ENCODE results near the gene TMEM39B.
"Not testable (repeated sequence)": the region's sequence is repeated elsewhere in the genome, so short reads cannot be mapped to it uniquely, and the experiment has no call there.

Gene TMEM39B

DNA sequence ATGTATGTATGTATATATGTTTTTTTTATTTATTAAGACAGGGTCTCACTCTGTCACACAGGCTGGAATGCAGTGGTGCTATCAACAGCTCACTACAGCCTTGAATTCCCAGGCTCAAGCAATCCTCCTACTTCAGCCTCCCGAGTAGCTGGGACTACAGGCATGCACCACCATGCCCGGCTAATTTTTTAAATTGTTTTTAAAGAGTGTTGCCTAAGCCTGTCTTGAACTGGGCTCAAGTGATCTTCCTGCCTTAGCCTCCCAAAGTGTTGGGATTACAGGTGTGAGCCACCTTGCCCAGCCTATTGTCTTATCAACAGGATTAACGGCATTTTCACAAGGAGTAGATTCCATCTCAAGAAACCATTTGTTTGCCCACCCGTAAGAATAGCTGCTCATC lies 40.7 kb downstream of the TMEM39B start:
- H3K36me3 ChIP-seq (ENCODE audit: control insufficient read depth, insufficient read depth, low read length, severe bottlenecking); H3K27me3 ChIP-seq (replicated peaks; ENCODE audit: control insufficient read depth, insufficient read depth, low read length); H3K9me3 ChIP-seq (ENCODE audit: control insufficient read depth, low read length); H3K9ac ChIP-seq (ENCODE audit: low read length); H3K4me3 ChIP-seq (ENCODE audit: low read length); DNase-seq (ENCODE audit: low read depth): not testable (repeated sequence)
- H3K4me1 ChIP-seq (ENCODE audit: control insufficient read depth, insufficient read depth, low read length) = peaks cover 43% of the 10 kb centered on the region

DNA sequence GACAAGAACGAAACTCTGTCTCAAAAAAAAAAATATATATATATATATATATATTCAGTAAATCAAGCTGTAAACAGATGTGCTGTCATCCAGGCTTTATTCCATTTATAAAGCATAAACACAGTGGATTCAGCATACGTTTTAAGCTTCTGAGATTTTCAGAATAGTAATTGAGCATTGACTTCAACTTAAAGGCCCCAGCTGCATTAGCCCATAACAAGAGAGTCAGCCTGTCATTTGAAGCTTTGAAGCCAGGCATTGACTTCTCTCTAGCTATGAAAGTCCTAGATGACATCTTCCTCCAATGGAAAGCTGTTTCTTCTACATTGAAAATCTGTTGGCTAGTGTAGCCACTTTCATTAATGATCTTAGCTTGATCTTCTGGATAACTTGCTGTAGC lies 41.7 kb downstream of the TMEM39B start:
- no peaks in the 10 kb centered on the region for H3K27me3 ChIP-seq (replicated peaks; ENCODE audit: control insufficient read depth, insufficient read depth, low read length)
- no peak overlapping the region for H3K4me3 ChIP-seq (ENCODE audit: low read length)
- H3K9ac ChIP-seq (ENCODE audit: low read length) = no peak overlapping the region
- H3K9me3 ChIP-seq (ENCODE audit: control insufficient read depth, low read length) = no peaks in the 10 kb centered on the region
- no peaks in the 10 kb centered on the region for H3K36me3 ChIP-seq (ENCODE audit: control insufficient read depth, insufficient read depth, low read length, severe bottlenecking)
- H3K4me1 ChIP-seq (ENCODE audit: control insufficient read depth, insufficient read depth, low read length) = peaks cover 43% of the 10 kb centered on the region
- DNase-seq (ENCODE audit: low read depth) = no peak

DNA sequence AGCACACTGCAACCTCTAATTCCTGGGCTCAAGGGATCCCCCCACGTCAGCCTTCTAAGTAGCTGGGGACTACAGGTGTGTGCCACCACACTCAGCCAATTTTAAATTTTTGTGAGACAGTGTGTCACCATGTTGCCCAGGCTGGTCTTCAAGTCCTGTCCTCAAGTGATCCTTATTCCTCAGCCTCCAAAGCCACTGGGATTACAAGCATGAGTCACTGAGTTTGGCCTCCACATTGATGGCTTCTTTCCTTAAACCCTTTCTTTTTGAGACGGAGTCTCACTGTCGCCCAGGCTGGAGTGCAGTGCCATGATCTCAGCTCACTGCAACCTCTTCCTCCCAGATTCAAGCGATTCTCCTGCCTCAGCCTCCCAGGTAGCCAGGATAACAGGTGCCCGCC lies 42.8 kb downstream of the TMEM39B start:
- DNase-seq (ENCODE audit: low read depth) = no peak
- H3K36me3 ChIP-seq (ENCODE audit: control insufficient read depth, insufficient read depth, low read length, severe bottlenecking) = no peaks in the 10 kb centered on the region
- H3K27me3 ChIP-seq (replicated peaks; ENCODE audit: control insufficient read depth, insufficient read depth, low read length) = no peaks in the 10 kb centered on the region
- peaks cover 33% of the 10 kb centered on the region for H3K4me1 ChIP-seq (ENCODE audit: control insufficient read depth, insufficient read depth, low read length)
- no peak overlapping the region for H3K4me3 ChIP-seq (ENCODE audit: low read length)
- no peak overlapping the region for H3K9ac ChIP-seq (ENCODE audit: low read length)
- H3K9me3 ChIP-seq (ENCODE audit: control insufficient read depth, low read length) = no peaks in the 10 kb centered on the region

DNA sequence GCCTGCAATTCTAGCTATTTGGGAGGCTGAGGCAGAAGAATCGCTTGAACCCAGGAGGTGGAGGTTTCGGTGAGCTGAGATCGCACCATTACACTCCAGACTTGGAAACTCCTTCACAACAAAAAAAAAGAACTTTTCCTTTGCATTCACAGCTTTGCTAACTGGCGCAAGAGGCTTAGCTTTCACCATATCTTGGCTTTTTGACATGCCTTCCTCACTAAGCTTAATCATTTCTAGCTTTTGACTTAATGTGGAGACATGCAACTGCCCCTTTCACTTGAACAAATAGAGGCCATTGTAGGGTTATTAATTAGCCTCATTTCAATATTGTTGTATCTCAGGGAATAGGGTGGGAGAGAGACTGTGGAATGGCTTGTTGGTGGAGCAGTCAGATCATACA lies 43.8 kb downstream of the TMEM39B start:
- Histone ChIP-seq H3K9me3 (ENCODE audit: control insufficient read depth, low read length) (no peaks in the 10 kb centered on the region), H3K4me3 (ENCODE audit: low read length) (peak overlapping the region; percentile 37), H3K9ac (ENCODE audit: low read length) (no peak overlapping the region), H3K27me3 (replicated peaks; ENCODE audit: control insufficient read depth, insufficient read depth, low read length) (no peaks in the 10 kb centered on the region), H3K4me1 (ENCODE audit: control insufficient read depth, insufficient read depth, low read length) (peaks cover 29% of the 10 kb centered on the region), H3K36me3 (ENCODE audit: control insufficient read depth, insufficient read depth, low read length, severe bottlenecking) (no peaks in the 10 kb centered on the region)
- peak; percentile 36 for DNase-seq (ENCODE audit: low read depth)

DNA sequence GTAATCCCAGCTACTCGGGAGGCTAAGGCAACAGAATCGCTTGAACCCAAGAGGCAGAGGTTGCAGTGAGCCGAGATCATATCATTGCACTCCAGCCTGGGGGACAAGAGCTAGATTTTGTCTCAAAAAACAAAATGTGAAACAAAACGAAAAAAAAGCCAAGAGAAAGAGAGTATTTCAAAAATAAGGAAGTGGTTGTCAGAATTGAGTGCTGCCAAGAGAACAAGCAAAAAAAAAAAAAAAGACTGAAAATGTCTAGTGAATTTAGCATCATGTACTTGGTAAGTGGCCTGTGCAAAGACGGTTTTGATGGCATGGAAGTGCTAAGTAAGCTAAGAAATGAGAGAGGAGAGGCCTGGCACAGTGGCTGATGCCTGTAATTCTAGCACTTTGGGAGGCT lies 49.4 kb downstream of the TMEM39B start:
- Histone ChIP-seq H3K4me3 (ENCODE audit: low read length) (no peak overlapping the region), H3K36me3 (ENCODE audit: control insufficient read depth, insufficient read depth, low read length, severe bottlenecking) (no peaks in the 10 kb centered on the region), H3K9me3 (ENCODE audit: control insufficient read depth, low read length) (no peaks in the 10 kb centered on the region), H3K27me3 (replicated peaks; ENCODE audit: control insufficient read depth, insufficient read depth, low read length) (no peaks in the 10 kb centered on the region), H3K9ac (ENCODE audit: low read length) (no peak overlapping the region), H3K4me1 (ENCODE audit: control insufficient read depth, insufficient read depth, low read length) (peaks cover 14% of the 10 kb centered on the region)
- DNase-seq (ENCODE audit: low read depth) = no peak

DNA sequence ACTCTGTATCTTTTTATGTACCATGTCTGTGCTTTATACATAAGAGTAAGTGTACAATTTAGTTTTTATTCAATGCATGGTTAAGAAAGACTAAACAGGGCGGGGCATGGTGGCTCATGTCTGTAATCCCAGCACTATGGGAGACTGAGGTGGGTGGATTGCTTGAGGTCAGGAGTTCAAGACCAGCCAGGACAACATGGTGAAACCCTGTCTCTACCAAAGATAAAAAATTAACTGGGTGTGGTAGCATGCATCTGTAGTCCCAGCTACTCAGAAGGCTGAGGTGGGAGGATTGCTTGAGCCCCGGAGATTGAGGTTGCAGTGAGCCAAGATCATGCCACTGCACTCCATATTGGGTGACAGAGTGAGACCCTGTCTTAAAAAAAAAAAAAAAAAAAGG lies 50.6 kb downstream of the TMEM39B start:
- H3K36me3 ChIP-seq (ENCODE audit: control insufficient read depth, insufficient read depth, low read length, severe bottlenecking); H3K9me3 ChIP-seq (ENCODE audit: control insufficient read depth, low read length); H3K9ac ChIP-seq (ENCODE audit: low read length); H3K4me3 ChIP-seq (ENCODE audit: low read length); H3K27me3 ChIP-seq (replicated peaks; ENCODE audit: control insufficient read depth, insufficient read depth, low read length); DNase-seq (ENCODE audit: low read depth): not testable (repeated sequence)
- H3K4me1 ChIP-seq (ENCODE audit: control insufficient read depth, insufficient read depth, low read length) = peaks cover 14% of the 10 kb centered on the region

DNA sequence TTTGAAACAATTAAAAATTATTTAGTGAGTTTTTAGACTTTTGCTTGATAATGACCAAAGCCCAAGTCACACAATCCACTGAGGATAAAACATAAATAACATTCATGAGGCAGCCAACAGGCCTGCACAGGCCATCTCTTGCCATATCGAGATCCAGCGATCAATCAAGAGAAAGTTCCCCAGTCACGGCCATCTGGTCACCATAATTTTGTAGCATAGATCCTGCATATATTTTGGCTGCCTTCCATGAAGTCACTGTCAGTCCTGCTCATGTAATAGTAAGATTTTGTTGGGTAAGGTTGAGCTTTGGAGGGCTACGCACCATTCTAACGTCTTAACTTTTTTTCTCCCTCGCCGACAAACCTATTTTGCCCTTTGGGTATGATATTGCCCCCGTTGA lies 52.6 kb downstream of the TMEM39B start:
- no peak overlapping the region for H3K9ac ChIP-seq (ENCODE audit: low read length)

DNA sequence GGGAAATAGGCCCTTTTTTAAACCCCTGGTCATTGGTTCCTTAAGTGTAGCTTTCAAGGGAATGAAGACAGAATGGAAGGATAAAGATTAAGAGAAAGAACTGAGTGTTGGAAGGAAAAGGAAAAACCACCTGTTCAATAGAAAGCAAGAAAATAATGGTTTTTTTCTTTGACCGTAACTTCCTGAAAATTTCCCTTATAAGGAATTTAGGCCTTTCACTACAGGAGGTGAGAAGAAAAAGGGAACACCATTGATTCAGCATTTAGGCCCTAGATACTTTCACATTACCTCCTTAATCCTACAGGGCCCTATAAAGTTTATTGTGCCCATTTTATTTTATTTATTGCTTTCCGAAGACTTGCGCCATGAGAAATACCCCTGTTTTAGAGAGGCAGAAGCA lies 54.0 kb downstream of the TMEM39B start:
- Histone ChIP-seq H3K4me3 (ENCODE audit: low read length) (no peak overlapping the region), H3K4me1 (ENCODE audit: control insufficient read depth, insufficient read depth, low read length) (peaks cover 6% of the 10 kb centered on the region), H3K36me3 (ENCODE audit: control insufficient read depth, insufficient read depth, low read length, severe bottlenecking) (peaks cover 3% of the 10 kb centered on the region), H3K27me3 (replicated peaks; ENCODE audit: control insufficient read depth, insufficient read depth, low read length) (no peaks in the 10 kb centered on the region), H3K9me3 (ENCODE audit: control insufficient read depth, low read length) (no peaks in the 10 kb centered on the region), H3K9ac (ENCODE audit: low read length) (no peak overlapping the region)
- DNase-seq (ENCODE audit: low read depth) = no peak

More for the DNA sequence above, 52.6 kb downstream of the TMEM39B start:
- Histone ChIP-seq H3K36me3 (ENCODE audit: control insufficient read depth, insufficient read depth, low read length, severe bottlenecking) (peaks cover 3% of the 10 kb centered on the region), H3K27me3 (replicated peaks; ENCODE audit: control insufficient read depth, insufficient read depth, low read length) (no peaks in the 10 kb centered on the region), H3K9me3 (ENCODE audit: control insufficient read depth, low read length) (no peaks in the 10 kb centered on the region), H3K4me3 (ENCODE audit: low read length) (no peak overlapping the region), H3K4me1 (ENCODE audit: control insufficient read depth, insufficient read depth, low read length) (peaks cover 14% of the 10 kb centered on the region)
- DNase-seq (ENCODE audit: low read depth) = no peak

DNA sequence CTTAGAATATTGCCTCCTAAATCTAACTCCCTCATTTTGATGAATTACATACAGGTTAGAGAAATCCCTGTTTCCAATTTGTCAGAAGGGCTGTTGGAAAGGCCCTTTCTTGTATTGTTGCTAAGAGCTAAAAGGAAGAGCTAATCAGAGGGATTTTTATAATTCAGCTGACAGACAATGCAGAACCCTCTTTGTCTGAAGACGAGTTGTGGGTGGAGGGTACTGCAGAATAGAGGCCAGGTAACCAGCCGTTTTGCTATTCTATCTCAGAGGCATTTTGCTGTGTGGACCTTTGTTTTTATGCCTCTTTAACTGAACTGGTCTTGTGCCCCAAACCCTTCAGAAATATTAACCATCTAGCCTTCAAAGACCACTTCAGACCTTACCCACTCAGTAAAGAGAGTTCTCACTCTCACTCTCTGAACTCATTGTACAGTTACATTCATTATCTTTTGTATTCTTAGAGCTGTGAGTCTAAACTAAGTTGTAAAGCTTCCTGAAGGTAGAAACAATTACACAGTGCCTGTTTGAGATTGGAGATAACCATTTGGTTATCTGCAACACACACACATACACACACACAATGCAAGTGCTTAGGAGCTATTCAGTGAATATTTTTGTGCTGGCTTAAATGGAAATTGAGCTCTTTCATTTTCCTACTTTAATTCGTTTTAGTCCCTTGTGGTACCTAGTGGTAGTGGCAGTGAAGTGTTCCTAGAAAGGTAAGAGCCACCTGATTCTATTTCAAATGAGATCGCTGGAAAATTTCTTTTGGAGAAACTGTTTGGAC lies 54.9 kb downstream of the TMEM39B start:
- Histone ChIP-seq H3K9ac (ENCODE audit: low read length) (no peak overlapping the region), H3K9me3 (ENCODE audit: control insufficient read depth, low read length) (no peaks in the 10 kb centered on the region), H3K36me3 (ENCODE audit: control insufficient read depth, insufficient read depth, low read length, severe bottlenecking) (peaks cover 3% of the 10 kb centered on the region), H3K27me3 (replicated peaks; ENCODE audit: control insufficient read depth, insufficient read depth, low read length) (no peaks in the 10 kb centered on the region), H3K4me3 (ENCODE audit: low read length) (no peak overlapping the region), H3K4me1 (ENCODE audit: control insufficient read depth, insufficient read depth, low read length) (no peaks in the 10 kb centered on the region)
- DNase-seq (ENCODE audit: low read depth) = no peak

DNA sequence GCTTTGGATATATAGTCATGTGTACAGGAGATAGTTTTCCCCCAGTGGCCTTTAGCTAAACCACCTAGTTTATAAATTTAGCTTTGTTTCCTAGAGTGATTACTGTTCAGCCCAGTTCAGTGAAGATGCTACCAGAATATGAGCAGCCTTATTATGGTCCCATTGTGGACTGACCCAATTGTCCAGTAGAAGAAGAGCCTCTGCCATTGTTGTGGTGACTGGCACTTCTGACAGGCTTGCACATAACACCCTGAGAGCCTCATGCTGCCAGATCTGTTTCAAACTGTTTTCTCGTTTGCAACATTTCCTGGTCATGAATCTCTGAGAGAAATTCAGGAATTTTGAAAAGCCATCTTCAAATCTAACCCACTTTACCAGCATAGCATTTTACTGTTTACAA lies 55.7 kb downstream of the TMEM39B start:
- H3K4me3 ChIP-seq (ENCODE audit: low read length) = no peak overlapping the region
- H3K36me3 ChIP-seq (ENCODE audit: control insufficient read depth, insufficient read depth, low read length, severe bottlenecking) = peaks cover 3% of the 10 kb centered on the region

DNA sequence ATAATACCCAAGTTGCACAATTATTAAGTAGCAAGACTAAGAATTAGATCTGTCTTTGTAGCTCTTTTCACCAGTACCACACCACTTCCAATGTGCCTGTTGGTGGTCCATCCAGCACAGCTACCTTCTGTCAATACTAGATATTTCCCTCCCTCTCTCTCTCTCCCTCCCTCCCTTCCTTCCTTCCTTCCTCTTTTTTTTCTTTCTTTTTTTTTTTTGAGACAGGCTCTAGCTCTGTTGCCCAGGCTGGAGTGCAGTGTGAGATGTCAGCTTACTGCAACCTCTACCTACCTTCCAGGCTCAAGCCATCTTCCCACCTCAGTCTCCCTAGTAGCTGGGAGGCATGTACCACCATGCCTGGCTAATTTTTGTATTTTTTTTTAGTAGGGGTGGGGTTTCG lies 56.2 kb downstream of the TMEM39B start:
- Histone ChIP-seq H3K4me3 (ENCODE audit: low read length) (no peak overlapping the region), H3K27me3 (replicated peaks; ENCODE audit: control insufficient read depth, insufficient read depth, low read length) (no peaks in the 10 kb centered on the region), H3K36me3 (ENCODE audit: control insufficient read depth, insufficient read depth, low read length, severe bottlenecking) (peaks cover 3% of the 10 kb centered on the region), H3K4me1 (ENCODE audit: control insufficient read depth, insufficient read depth, low read length) (peaks cover 7% of the 10 kb centered on the region), H3K9me3 (ENCODE audit: control insufficient read depth, low read length) (no peaks in the 10 kb centered on the region), H3K9ac (ENCODE audit: low read length) (no peak overlapping the region)
- DNase-seq (ENCODE audit: low read depth) = no peak

More for the DNA sequence above, 55.7 kb downstream of the TMEM39B start:
- H3K9ac ChIP-seq (ENCODE audit: low read length) = no peak overlapping the region
- H3K4me1 ChIP-seq (ENCODE audit: control insufficient read depth, insufficient read depth, low read length) = peaks cover 4% of the 10 kb centered on the region
- no peak for DNase-seq (ENCODE audit: low read depth)
- H3K27me3 ChIP-seq (replicated peaks; ENCODE audit: control insufficient read depth, insufficient read depth, low read length) = no peaks in the 10 kb centered on the region
- H3K9me3 ChIP-seq (ENCODE audit: control insufficient read depth, low read length) = no peaks in the 10 kb centered on the region

DNA sequence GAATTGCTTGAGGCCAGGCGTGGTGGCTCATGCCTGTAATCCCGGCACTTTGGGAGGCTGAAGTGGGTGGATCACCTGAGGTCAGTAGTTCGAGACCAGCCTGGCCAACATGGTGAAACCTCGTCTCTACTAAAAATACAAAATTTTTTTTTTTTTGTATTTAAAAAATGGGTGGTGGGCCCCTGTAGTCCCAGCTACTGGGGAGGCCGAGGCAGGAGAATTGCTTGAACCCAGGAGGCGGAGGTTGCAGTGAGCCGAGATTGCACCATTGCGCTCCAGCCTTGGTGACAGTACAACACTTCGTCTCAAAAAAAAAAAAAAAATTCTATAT lies 61.2 kb downstream of the TMEM39B start:
- H3K4me1 ChIP-seq (ENCODE audit: control insufficient read depth, insufficient read depth, low read length) = peaks cover 11% of the 10 kb centered on the region
- H3K4me3 ChIP-seq (ENCODE audit: low read length); H3K36me3 ChIP-seq (ENCODE audit: control insufficient read depth, insufficient read depth, low read length, severe bottlenecking); H3K9me3 ChIP-seq (ENCODE audit: control insufficient read depth, low read length); H3K27me3 ChIP-seq (replicated peaks; ENCODE audit: control insufficient read depth, insufficient read depth, low read length); DNase-seq (ENCODE audit: low read depth); H3K9ac ChIP-seq (ENCODE audit: low read length): not testable (repeated sequence)
